GM21737 (cell line): ENCODE measurements around the gene RMC1.

ENCODE experiments used
- ATAC-seq: cut with Tn5 transposase; IDR thresholded peaks from one replicate; pipeline ENCODE4 v1.9.1; 2021; ENCODE audit warnings: mild to moderate bottlenecking, moderate library complexity; ENCODE audit not compliant: unreplicated experiment

The RMC1 gene

GRCh38 chr18:23580677-23581367, 77.5 kb downstream of the RMC1 start:
- ATAC-seq, result no peak
